Hepatic stellate cell (primary cell): ENCODE data around the gene ANKRD13A.
"Not testable (repeated sequence)": the region's sequence is repeated elsewhere in the genome, so short reads cannot be mapped to it uniquely, and the experiment has no call there.

Experiments used
- DNase-seq: peaks from one replicate; pipeline ENCODE4 v3.0.0; 2011; ENCODE audit warnings: low spot score

Gene ANKRD13A

GRCh38 chr12:110007881-110008280 is 8.7 kb downstream of the ANKRD13A start:
- DNase-seq = no peak

GRCh38 chr12:110008681-110009398 is 9.6 kb downstream of the ANKRD13A start:
- DNase-seq = not testable (repeated sequence)

- DNase-seq = no peak
These were observed 11.9 kb downstream of the ANKRD13A start for GRCh38 chr12:110010853-110011723.

GRCh38 chr12:110012137-110012536 is 12.9 kb downstream of the ANKRD13A start:
- DNase-seq = peak; percentile 48

- no peak for DNase-seq
These were observed 13.4 kb downstream of the ANKRD13A start for GRCh38 chr12:110012659-110013058.

GRCh38 chr12:110015132-110015531 is 15.9 kb downstream of the ANKRD13A start:
- no peak for DNase-seq

GRCh38 chr12:110020956-110021355 is 21.7 kb downstream of the ANKRD13A start:
- DNase-seq = no peak

- DNase-seq = peak; percentile 41
These were observed 24.1 kb downstream of the ANKRD13A start for GRCh38 chr12:110023059-110023980.

GRCh38 chr12:110024051-110024450 is 24.8 kb downstream of the ANKRD13A start:
- DNase-seq = no peak

GRCh38 chr12:110028323-110028722 is 29.1 kb downstream of the ANKRD13A start:
- DNase-seq = no peak

GRCh38 chr12:110029290-110029815 is 30.1 kb downstream of the ANKRD13A start:
- no peak for DNase-seq

- no peak for DNase-seq
These were observed 34.7 kb downstream of the ANKRD13A start for GRCh38 chr12:110033888-110034287.

GRCh38 chr12:110035534-110036104 is 36.4 kb downstream of the ANKRD13A start:
- DNase-seq = no peak

GRCh38 chr12:110037315-110037714 is 38.1 kb downstream of the ANKRD13A start:
- DNase-seq = no peak

GRCh38 chr12:110038741-110039084 is 39.5 kb downstream of the ANKRD13A start:
- DNase-seq = no peak

- DNase-seq = peak; percentile 84
These were observed 40.0 kb downstream of the ANKRD13A start for GRCh38 chr12:110039085-110039807.

GRCh38 chr12:110042264-110042663 is 43.0 kb downstream of the ANKRD13A start:
- no peak for DNase-seq

GRCh38 chr12:110046451-110047187 is 47.4 kb downstream of the ANKRD13A start:
- no peak for DNase-seq

- no peak for DNase-seq
These were observed 48.2 kb downstream of the ANKRD13A start for GRCh38 chr12:110047297-110047940.
